Stimulated activated CD4-positive, alpha-beta T cell treated with anti-CD3 and anti-CD28 coated beads, Interleukin-4, amount 100 ng/mL, for 48 hours (primary cell): ENCODE data around the gene ZNF407.

Experiments used
- DNase-seq, 2 donors: peaks; one replicate each; pipeline ENCODE4 v3.0.0-alpha.2; 2020; ENCODE audit warnings: low read depth in 2 of 2

Gene ZNF407

DNA sequence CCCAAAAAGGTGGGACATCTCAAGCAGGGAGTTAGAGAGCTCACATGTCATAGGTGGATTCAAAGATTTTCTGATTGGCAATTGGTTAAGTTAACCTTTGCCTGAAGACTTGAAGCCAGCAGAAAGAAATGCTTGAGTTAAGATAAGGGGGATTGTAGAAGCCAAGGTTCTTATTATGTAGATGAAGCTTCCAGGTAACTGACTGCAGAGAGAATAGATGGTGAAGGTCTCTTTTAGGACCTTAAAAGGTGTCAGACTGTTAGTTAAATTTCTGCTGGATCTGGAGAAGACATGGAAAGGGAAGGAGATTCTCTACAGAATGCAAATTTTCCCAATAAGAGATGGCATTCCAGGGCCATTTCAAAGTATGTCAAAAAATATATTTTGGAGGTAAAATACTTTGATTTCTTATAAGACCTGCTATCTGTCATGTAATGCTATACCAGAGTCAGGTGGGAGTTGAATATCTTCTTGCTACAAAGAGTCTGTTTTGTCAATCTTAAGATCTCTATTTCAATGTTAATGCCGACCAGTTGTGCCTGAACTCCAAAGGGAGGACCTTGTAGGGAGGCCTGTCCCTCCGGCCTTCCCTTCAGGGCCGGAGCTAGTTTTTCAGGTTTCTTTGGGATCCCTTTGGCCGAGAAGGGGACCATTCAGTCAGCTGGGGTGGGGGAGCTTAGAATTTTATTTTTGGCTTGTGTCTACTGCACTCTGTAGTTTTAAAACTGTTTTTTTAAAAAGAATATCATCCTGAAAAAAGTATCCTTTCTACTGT lies 330.7 kb downstream of the ZNF407 start:
- no peak for DNase-seq

DNA sequence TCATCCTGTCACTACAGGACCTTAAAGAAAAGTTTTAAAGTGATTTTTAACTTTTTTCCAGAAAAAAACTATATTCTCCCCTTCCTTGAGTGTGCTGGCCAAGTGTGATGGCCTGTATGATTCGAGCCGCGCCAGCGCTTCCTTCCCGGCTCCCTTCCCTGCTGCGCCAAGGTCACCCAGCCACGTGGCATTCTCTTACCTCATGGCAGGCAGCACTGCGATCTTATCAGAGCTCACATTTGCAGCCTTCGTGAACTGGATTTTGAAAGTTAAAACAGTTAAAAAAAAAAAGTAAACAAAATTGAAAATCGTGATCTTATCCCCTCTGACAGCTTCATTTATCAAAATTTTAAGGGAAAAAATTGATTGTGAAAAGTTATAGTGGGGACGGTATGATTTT lies 331.4 kb downstream of the ZNF407 start:
- no peak for DNase-seq

DNA sequence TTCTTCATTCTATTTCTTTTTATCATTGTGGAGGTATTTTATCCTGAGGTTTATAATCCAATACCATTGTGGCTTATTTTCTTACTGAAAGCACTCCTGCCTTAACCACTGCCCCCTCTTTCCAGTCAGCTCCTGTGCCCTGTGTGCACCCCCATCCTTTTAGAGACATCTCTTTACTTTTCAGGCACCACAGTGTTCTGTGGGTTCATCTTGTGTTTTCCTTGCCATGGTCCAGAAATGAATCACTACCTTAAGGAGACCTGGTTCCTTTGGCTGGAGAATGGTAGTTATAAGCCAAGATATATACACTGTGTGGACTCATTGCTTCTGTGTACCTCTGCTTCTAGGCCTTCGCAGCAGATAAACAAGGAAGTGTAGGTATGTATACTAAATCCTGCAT lies 332.9 kb downstream of the ZNF407 start:
- DNase-seq, result no peak

DNA sequence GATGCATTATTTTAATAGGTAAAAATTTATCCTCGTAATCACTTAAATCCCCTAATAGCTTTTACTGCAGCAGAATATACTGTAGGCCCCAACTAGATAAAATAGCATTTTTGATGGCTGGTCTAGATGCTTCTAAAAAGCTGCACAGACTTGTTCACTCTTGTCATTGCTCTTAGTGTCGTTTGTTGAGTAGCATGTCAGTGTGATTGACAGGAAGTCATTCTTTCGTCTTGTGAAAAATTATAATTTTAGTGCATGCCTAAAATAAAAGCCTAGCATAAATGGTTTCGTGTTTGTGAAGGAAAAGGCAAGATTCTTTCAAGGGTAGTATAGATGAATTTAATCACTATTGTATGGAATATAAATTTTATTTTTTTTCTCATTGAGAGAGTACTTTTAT lies 336.3 kb downstream of the ZNF407 start:
- DNase-seq, result no peak

DNA sequence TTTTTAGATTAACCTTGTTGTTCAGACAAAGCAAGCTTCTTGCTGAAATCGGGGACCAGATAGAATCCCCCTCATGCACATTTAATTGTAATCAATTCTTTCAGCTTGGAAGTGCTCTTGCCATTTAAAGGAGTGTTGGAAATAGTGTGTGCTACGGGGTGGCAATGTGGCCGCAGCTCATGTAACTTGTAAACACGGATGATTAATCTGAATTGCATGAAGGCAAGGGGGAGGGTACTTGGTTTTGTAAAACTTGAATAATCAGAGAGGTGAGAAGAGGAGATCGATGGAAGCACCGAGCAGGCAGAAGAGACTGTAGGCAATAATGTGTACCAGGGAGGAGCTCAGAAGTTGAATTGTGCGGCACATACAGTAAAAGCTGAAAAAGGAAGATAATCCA lies 337.8 kb downstream of the ZNF407 start:
- DNase-seq, result no peak

DNA sequence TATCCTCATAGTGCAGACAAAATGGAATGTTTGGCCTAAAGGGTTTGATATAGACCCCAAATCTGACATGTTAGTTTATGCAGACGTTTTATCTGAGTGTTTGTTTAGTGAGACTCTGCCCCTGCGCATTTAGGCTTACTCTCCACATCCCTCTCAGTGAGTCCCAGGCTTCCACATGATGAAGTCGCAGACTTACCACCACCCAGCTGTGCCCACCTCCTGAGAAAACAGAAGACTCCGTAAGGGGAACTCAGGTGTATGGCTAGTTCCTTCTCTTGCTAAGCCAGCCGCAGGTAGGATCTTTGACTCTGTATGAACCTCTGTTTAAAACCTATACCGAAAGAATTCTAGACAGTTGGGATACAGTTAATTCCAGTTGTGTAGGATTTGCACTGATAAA lies 338.7 kb downstream of the ZNF407 start:
- no peak for DNase-seq

DNA sequence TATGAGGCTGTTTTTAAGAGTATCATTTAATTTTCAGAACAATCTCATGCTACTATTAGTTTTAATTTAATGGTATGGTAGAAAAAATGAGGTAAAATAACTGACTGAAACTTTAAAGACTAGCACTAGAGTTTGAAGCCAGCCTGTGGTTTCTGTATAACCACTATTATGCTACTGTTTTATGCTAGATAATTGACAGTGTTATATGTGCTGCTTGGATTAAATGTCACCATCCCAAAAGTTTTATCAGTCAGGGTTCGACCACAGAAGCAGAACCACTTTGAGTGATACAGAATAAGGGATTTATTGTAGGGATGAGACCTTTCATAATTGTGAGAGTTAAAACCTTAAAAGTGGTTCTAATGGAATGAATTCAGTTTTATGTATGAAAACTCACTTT lies 339.6 kb downstream of the ZNF407 start:
- DNase-seq, result no peak

DNA sequence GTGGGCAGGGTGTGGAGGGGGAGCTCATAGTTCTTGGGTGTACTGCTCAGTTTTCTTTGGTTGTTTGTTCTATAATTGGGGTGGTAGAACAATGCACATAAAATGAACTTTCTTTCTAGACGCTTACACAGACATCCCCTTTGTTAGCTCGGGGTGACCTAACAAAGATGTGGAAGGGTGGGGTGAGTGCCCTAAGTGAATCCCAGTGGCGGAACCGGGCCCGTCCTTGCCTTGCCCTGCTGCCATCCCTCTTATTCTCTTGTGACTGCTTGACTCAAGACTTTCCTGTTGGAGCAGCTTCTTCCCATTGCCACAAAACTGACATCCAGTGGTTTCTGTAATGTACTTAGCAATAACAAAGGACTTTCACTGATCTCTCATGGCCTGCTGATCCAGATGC lies 343.2 kb downstream of the ZNF407 start:
- no peak for DNase-seq

DNA sequence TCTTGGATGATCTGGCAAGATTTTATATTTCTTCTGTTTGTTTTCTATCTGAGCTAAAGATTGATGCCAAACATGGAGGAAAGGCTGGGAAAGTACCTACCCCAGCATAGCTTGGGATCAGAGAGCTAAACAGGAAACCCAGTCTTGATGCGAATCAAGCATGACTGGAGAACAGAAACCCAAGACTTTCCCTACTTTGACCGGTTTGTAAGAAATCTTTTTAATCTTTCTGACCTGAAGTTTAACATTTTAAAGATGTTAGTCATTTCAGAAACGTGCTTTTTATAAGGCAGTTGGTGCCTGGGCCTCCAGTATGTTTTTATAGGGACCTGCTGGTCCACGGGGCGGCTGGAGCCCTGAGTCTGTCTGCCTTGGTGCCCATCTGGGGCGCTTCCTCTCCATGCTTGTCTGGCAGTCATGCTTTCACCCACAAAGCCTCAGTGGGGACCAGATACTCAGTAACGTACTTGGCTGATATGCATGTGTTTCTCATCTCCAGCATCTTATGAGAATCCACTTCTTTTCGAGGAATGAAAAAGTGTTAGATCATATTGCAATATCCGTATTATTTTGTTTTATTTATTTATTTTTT lies 344.7 kb downstream of the ZNF407 start:
- DNase-seq, result peak; percentile 9 to 12

DNA sequence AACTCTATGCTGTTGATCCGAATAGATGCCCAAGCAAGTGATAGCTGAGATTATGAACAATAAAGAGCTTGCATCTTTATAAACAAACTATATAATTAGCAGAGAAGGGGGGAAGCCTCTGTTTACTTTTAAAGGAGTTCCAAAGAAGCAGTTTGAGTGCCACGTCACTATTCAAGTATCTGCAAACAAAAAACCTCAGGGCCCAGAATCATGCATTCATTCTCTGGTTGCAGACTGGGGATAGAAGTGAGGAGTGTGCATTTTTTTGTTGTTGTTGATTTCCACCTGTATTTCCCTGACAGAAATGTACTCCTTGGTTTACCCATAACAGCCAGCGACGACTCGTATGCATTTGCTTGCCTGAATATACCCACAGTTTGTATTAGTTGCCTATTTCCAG lies 347.0 kb downstream of the ZNF407 start:
- no peak for DNase-seq

DNA sequence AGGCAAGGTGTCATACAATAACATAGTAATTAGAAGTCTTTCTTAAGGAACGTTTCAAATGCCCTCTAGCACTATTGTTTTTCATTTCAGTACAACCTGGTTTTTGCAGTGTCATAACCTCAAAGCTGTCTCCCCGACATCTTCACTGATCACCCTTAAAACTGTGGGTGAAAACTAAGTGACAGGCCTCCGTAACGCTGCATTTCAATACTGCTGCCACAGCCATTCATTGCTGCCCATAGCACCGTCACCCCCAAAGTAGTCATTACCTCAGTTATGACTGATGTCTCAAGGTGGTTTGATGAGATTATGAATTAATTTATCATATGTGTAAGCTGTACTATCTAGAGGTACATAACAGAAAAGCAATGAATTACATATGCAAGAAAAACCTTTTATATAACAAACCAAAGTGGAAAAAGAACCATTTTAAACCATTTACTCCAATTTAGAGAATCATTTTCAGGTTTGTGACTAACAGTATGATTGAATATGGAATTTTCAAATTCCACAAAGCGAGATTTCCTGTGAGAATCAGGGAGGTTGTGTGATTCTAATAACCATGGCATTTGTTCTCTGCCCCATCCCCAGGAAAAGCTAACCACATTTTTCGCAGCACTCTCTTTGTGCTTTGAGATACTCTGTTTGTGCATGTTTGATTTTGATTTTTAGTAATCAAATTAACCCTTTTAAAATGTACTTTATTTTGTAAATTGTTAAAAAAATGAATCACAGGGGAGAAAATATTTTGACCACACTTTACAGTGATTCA lies 348.3 kb downstream of the ZNF407 start:
- DNase-seq, result no peak

DNA sequence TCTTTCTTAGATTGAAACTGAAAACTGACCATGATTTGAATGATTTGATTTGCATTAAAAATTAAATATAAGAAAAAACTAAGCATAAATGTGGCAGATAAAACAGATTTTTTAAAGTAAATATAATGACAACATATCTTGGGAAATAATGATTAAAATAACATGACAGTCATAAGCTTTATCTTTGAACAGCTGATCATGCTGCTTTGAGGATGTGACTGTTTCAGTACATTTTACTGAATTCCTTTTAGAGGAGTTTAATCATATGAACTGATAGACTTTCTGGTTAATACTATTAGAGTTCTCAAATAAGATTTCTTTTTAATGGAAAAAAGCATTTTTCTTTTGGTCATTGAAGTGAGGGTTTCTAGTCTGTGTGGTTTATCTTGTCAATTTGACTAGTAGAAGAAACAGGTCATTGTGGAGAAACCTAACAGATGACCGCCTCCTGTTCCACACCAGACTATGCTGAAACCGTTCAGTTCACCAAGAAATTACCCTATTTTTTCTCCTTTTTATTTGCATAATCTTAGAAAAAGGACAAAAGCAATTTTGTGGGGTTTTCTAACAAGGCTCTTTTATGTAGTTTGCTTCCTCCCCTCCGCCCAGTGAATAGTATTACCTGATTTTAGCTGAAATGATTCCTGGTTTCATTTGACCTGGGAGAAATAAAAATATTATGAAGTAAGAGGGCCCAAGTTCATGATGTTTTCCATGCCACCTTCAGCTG lies 349.1 kb downstream of the ZNF407 start:
- no peak for DNase-seq

DNA sequence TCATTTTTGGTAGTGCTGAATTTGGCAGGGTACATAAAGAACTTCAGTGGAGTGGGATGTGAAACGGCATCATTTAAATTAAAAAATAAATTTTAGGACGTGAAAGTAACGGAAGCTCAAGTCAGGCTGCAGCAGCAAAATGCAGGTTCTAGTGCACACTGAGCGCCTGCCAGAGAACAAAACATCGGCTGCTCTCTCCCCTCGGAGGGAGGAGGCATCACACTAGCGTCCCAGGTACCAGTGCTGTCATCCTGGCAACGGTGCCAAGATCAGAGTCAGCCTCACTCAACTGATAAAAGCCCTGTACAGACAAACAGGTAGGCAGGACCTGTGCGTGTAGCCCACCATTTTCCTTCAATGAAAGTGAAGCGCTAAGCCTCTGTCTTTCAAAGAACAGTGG lies 349.7 kb downstream of the ZNF407 start:
- DNase-seq, result no peak

DNA sequence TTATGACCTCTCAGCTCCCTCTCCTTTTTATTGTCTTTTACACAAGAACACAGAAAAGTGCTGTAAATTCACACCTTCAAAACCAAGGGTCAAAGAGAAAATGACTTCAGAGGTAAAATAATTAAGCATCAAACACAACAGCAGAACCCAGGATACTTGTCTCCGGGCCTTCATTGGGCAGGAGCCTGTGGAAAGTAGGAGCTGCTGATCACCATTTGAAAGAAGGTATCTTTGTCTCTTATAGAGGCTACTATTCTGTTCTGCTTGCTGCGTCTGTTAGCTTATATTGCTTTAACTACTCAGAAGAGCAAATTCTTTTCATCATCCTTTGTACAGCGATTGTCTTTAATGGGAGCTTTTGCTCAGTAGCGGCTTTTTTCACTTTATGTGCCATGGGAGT lies 350.2 kb downstream of the ZNF407 start:
- no peak for DNase-seq

DNA sequence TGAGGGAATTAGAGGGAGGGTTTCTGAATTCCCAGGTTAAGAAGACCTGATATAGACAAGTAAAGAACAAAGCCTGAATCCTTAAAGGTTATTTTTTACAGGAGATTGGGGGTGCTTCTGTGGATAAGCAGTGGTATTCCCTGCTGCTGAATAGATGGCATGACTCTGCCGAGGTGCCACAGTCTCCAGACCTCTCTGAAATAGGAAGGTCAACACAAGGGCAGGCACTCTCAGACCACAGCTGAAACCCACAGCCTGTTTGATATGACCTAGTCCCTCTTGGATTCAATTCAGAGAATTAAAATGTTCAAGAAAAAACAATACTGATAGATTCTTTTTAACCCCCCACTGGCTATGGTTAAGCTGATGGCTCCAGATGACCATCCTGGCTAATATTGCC lies 351.9 kb downstream of the ZNF407 start:
- DNase-seq, result no peak

DNA sequence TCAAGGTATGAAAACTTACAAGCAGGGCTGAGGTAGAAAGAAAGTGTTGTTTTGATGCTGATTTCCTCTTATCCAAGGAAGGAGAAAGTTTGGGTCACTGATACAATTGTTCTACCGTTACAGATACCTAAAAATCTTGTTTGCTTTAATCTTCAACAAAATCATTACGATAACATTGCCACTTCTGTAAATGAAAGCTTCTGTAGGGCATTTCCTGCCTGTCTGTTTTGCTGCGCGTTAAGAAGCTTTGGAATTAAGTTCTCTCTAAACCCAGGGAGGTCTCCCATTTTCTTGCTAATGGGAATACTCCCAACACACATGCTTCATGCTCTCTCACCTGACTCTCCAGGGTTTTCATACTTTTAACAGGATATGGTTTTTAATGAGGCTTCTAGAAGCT lies 352.8 kb downstream of the ZNF407 start:
- DNase-seq, result no peak

DNA sequence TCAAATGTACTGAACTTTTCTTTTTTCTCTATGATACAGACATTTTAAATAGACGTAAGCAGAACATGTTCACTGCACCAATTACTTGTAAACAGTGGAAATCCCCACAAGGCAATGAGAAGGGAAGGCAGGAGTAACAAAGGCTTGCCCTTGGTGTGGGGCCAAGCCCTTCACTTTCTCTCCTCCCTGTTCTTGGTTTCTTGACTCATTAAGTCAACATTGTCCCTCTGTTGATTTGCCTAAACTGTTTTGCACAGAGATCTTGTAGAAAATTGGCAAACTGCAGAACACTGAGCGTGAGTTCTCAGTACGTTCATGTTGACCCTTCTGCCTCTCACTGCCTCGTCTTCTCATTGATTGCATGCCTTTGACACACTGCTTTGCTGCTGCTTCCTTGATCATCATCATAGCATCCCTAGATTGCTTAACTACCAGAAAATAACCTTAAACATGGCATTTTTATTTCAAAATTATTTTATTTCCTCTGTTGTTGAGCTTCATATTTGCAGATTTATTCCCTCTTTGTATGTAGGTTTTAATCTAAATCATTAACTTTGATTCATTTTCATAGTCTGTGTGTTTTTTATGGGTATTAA lies 353.6 kb downstream of the ZNF407 start:
- DNase-seq, result no peak

DNA sequence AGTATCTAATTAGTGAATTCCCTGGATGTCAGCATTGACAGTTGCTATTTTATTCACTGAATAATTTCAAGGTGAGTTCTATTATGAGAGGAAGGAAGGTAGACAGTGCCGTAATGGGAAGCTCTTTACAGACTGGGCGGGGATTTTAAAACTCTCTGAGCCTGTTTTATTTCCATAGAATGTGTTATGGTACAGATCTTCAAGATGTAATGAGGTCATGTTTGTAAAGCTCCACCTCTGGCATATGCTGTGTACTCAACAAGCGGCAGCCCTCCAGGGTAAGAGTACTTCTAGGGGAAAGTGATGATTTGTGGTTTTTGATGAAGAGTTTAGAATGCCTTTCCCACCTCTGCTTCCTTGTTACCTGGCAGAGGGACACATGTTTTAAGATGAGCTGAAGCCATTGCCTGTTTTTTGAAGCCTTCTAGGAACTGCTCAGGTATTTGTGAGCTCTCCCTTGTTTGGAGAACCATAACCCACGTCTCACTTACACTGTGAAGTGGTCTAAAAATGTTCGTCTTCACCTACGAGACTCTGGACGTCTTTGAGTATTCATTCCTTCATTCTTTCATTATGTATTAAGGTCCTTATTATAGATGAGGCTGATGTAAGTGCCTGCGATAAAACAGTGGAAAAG lies 360.0 kb downstream of the ZNF407 start:
- DNase-seq, result no peak

DNA sequence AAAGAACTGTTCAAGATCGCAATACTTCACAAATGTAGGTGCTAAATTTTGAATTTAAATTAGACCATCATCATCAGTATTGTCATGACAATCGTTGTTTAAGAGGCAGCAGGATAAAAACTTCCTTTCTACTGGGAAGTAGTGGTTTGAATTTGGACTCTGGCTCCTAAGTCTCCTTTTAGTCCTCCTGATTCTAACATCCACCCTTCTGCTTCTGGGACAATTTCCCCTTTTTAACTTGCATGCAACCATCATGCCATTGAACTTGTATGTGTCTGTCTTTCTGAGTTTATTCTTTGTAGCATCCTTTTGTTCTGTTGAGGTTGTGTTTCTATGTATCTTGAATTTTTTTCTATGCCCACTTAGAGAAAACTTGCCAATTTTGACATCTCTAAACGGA lies 361.5 kb downstream of the ZNF407 start:
- DNase-seq, result no peak

DNA sequence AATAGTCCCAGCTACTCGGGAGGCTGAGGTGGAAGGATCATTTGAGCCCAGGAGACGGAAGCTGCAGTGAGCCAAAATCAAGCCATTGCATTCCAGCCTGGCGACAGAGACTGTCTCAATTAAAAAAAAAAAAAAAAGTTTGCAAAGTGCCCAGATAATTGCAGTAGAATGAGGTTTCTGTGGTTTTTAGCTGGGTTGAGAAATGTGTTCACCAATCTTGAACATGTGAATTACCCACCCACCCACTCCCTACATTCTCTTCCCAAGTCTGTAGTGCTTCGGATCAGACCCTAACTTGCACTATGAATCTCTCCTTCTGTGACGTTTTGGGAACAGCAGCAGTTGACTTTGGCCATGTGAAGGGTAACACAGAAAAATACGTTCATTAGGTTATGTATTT lies 363.9 kb downstream of the ZNF407 start:
- DNase-seq, result no peak

DNA sequence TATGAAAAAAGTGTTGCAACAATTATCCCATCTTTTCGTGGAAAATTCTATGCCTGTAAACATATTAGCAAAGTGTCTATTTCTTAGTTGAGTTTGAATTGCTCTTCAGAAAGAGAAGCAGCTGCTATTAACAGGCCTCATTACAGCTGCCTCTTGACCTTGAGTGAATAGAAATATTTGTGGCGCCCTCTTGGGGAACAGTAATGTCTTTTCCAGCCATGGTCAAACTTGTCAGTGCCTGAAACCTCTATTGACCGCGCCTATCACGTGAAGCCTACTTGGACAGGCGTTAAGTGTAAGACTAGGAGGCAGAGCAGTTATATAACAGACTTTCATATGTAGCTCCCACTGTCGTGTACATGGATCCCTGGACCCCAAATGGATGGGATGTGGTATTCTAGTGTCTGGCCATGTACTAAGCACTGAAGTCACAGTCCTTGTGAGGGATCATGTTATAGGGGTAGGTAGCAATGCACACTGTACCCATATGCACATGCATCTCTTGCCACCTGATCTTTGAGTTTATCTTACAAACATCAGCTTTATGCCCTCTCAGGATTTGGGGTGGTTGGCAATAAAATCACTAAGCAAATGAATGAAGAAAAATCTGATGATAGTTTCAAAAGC lies 366.3 kb downstream of the ZNF407 start:
- no peak for DNase-seq
